Subcutaneous abdominal adipose tissue (tissue), 5 donors: ENCODE results near the gene FCER1A.

Experiments used
- H3K27ac ChIP-seq: one replicate; pipeline ENCODE4 v1.7.0; 2013; ENCODE audit warnings: low read depth, mild to moderate bottlenecking, inconsistent platforms, low read length, moderate library complexity
- H3K27me3 ChIP-seq, 5 donors: one replicate each; pipeline ENCODE4 v1.7.0; 2013; ENCODE audit warnings: low read length in 5 of 5, inconsistent platforms in 1 of 5; ENCODE audit not compliant: control insufficient read depth in 5 of 5, insufficient read depth in 4 of 5
- H3K36me3 ChIP-seq, 5 donors: one replicate each; pipeline ENCODE4 v1.7.0; 2013; ENCODE audit warnings: low read length in 5 of 5; ENCODE audit not compliant: control insufficient read depth in 5 of 5, insufficient read depth in 5 of 5
- H3K4me1 ChIP-seq, 5 donors: one replicate each; pipeline ENCODE4 v1.7.0; 2013; ENCODE audit warnings: low read length in 5 of 5, mild to moderate bottlenecking in 3 of 5, moderate library complexity in 1 of 5; ENCODE audit not compliant: control insufficient read depth in 5 of 5, insufficient read depth in 5 of 5
- H3K4me3 ChIP-seq, 5 donors: one replicate each; pipeline ENCODE4 v1.7.0; 2013; ENCODE audit warnings: low read length in 5 of 5, low read depth in 1 of 5
- H3K9ac ChIP-seq, 5 donors: one replicate each; pipeline ENCODE4 v1.7.0; 2013; ENCODE audit warnings: low read length in 5 of 5, mild to moderate bottlenecking in 4 of 5, moderate library complexity in 3 of 5
- H3K9me3 ChIP-seq, 5 donors: one replicate each; pipeline ENCODE4 v1.7.0; 2013; ENCODE audit warnings: low read length in 5 of 5; ENCODE audit not compliant: control insufficient read depth in 5 of 5
- donor health status: healthy.
- donor health status: healthy.
- donor health status: healthy.
- donor health status: healthy.
- donor health status: healthy.

Gene FCER1A

DNA sequence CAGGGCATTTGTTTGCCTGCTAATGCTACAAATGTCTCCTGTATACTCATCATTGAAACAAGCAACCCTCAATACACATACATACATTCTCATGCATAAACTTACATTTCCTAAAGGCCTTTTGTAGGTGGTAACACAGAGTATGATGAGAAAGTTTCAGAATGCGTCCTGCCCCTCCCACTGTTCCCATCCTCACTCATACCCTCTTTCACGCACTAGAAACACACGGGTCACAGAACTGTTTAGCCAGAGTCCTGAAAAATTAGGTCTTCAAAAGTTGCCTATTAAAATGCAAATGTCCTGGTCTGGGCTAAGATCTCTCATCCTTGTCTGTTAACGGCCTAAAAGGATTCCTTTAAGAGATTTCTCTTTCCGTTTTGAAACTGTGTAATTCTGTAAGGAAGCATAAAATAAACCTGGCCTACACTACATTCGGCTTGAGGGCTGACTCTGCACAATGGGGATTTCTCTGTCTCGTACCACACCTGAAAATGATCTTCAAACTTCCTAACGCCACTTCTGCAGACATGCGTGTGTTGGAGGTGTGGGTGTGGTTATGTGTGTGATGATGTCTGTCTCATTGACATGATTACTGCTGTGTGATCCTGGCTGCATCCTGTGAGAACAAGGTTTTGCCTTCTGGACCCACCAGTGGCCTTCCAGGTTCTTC is 5.3 kb upstream of the FCER1A start:
- H3K4me3 ChIP-seq, result no peak overlapping the region
- H3K4me1 ChIP-seq, result peaks cover 0 to 2% (median 0%) of the 10 kb centered on the region in 5 donors
- H3K27me3 ChIP-seq, result no peaks in the 10 kb centered on the region
- no peaks in the 10 kb centered on the region for H3K36me3 ChIP-seq
- no peaks in the 10 kb centered on the region for H3K9me3 ChIP-seq
- H3K9ac ChIP-seq, result no peak overlapping the region
- no peak overlapping the region for H3K27ac ChIP-seq

DNA sequence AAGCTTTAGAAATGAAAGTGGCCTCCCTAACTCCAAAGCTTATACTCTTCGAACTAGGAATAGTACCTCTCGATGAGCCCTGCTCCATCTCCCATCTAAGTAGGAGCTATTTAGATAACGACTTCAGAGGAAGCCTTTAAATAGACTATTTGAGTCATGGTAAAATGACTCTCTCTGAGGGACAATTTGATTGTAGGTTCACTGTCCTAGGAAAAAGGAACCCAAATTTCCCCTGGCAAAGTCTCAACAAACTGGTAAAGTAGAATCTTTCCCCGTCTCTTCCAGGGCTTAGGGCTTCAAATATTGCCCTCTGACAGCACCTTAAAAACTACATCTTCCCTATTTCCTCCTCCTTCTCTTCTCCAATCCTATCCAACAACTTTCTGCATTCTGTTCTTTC is 2.0 kb upstream of the FCER1A start:
- Histone ChIP-seq H3K27me3 (no peaks in the 10 kb centered on the region), H3K4me3 (no peak overlapping the region), H3K9ac (no peak overlapping the region), H3K4me1 (no peaks in the 10 kb centered on the region), H3K36me3 (no peaks in the 10 kb centered on the region), H3K9me3 (no peaks in the 10 kb centered on the region), H3K27ac (no peak overlapping the region)

DNA sequence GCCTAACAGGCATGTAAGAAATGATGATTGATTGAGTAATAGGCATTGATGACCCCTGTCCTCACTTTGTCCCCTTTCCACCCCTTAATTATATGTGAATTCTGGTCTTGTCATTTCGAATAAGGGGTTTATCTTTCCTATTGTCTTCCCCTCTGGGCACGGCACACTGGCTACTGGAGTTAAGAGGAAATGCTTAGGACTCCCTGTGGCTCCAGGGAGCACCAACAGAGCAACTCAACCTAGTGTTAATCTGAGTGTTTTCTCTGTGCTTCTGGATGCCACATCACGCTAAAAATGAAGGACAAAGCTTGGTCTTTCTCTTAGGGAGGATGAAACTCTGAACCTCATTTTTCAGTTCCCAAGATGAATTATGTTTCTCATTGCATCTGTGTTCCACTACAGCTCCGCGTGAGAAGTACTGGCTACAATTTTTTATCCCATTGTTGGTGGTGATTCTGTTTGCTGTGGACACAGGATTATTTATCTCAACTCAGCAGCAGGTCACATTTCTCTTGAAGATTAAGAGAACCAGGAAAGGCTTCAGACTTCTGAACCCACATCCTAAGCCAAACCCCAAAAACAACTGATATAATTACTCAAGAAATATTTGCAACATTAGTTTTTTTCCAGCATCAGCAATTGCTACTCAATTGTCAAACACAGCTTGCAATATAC is 5.3 kb downstream of the FCER1A start:
- no peaks in the 10 kb centered on the region for H3K9me3 ChIP-seq
- no peaks in the 10 kb centered on the region for H3K27me3 ChIP-seq
- no peak overlapping the region for H3K9ac ChIP-seq
- no peak overlapping the region for H3K4me3 ChIP-seq
- H3K36me3 ChIP-seq, result no peaks in the 10 kb centered on the region
- no peak overlapping the region for H3K27ac ChIP-seq
- H3K4me1 ChIP-seq, result no peaks in the 10 kb centered on the region

DNA sequence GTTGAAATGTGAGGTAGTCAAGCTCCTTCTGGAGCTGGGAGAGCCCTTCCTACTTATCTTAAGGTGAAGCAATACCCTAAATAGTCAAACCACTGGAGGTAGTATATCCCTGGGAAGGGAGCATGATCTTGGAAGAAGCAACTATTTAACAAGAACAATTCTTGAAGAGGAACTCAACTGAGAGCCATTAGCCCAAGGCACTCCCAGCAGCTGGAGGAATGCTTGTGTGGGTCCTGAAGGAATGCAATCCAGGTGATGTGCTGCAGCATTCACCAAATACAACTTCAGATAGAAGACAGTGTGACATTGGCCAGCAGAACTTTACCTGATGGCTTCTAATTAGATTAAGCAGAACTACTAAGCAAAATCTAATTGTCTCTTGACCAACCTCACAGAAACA is 9.5 kb downstream of the FCER1A start:
- H3K27ac ChIP-seq, result no peak overlapping the region

DNA sequence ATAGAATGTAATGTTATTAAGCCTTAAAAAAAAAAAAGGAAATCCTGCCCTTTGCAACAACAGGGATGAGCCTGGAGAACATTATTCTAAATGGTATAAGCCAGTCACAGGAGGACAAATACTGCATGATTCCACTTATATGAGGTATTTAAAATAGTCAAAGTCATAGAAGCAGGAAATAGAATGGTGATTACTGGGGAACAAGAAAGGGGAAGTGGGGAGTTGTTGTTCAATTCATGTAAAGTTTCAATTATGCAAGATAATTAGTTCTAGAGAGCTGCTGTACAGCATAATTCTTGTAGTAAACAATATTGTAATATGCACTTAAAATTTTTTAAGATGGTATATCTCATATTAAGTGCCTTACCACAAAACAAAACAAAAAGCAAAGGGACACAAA is 13.2 kb downstream of the FCER1A start:
- H3K36me3 ChIP-seq, result no peaks in the 10 kb centered on the region
- H3K9me3 ChIP-seq, result peaks cover 0 to 5% (median 0%) of the 10 kb centered on the region in 5 donors
- no peak overlapping the region for H3K4me3 ChIP-seq
- H3K4me1 ChIP-seq, result no peaks in the 10 kb centered on the region
- no peaks in the 10 kb centered on the region for H3K27me3 ChIP-seq
- H3K27ac ChIP-seq, result no peak overlapping the region
- no peak overlapping the region for H3K9ac ChIP-seq

More for the DNA sequence above, 9.5 kb downstream of the FCER1A start:
- Histone ChIP-seq H3K9ac (no peak overlapping the region), H3K36me3 (no peaks in the 10 kb centered on the region), H3K27me3 (no peaks in the 10 kb centered on the region), H3K9me3 (peaks cover 0 to 5% (median 0%) of the 10 kb centered on the region in 5 donors), H3K4me1 (no peaks in the 10 kb centered on the region), H3K4me3 (no peak overlapping the region)

DNA sequence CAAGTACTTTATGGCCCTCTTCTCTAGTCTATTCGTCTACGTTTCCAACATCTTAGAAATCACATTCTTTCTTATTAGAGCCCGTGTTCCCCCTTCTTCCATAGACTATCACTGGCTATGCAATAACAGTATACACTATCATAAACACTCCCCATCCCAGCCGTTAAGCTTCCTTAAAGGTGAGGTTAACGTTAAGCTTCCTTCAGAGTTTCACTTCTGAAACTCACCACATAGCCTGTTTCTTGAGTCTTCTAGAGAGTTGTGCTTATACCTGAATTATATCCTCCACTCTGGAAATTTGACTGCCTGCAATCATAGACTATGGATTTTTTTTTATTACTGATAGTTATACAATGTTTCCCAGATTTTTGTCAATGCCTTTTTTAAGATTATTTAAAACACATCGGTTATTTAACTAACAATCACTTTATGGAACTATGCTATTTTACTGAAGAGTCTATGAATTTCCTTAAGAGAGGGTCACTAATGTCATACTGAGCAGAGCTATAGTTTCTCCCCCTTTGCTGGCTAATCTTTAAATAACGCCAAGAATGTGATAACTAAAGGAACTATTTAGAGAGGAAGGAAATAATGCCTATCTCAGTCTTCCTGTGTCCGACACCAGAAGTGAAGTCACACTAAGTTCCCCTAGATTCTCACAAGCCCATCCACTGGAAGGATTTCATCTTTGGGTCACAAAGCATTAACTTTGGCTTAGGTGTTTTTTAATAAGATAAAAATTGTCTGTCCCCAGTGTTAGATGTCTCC is 16.8 kb downstream of the FCER1A start:
- no peaks in the 10 kb centered on the region for H3K9me3 ChIP-seq
- H3K27ac ChIP-seq, result no peak overlapping the region
- H3K4me3 ChIP-seq, result no peak overlapping the region
- H3K4me1 ChIP-seq, result no peaks in the 10 kb centered on the region
- no peaks in the 10 kb centered on the region for H3K36me3 ChIP-seq
- no peaks in the 10 kb centered on the region for H3K27me3 ChIP-seq
- no peak overlapping the region for H3K9ac ChIP-seq

DNA sequence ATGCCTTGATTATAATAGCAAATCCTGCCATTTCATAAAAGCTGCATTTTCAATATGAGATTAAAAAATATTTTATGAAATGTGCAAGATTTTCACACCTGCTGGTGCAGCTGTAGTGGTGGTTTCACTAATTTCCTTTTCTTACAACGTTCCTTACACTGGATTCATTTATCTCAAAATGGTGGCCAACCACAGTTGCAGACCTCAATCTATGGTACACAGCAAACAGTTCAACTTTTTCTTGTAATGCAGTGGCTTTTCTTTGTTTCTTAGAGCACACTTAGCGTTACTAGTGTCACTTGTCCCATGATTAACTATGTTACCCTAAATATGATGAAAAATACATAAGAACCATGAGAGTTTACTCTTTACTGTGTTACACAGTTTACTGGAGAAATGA is 32.7 kb downstream of the FCER1A start:
- peaks cover 0 to 3% (median 0%) of the 10 kb centered on the region in 5 donors for H3K9me3 ChIP-seq
- H3K36me3 ChIP-seq, result no peaks in the 10 kb centered on the region
- H3K9ac ChIP-seq, result no peak overlapping the region
- H3K4me1 ChIP-seq, result no peaks in the 10 kb centered on the region
- no peaks in the 10 kb centered on the region for H3K27me3 ChIP-seq
- no peak overlapping the region for H3K27ac ChIP-seq
- H3K4me3 ChIP-seq, result no peak overlapping the region

DNA sequence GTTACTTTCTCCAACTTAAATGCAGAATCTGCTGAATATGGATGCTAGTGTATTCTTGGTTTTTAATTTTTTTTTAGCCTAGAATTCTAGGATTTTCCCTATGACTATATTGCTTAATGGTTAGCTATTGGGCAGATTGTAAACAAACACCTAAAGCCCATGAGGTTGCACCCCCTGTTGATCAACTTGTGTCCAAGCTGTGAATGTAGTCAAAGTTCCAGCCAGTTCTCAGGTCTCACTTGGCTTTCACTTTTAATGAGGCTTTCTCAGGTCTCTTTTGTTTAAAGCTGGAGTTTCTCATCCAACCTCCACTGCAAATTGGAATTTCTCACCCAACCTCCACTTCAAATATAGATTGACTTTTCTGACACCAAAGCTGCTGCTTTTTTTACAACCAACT is 35.9 kb downstream of the FCER1A start:
- no peak overlapping the region for H3K9ac ChIP-seq
- no peak overlapping the region for H3K4me3 ChIP-seq
- no peaks in the 10 kb centered on the region for H3K36me3 ChIP-seq
- H3K27ac ChIP-seq, result no peak overlapping the region
- peaks cover 0 to 3% (median 0%) of the 10 kb centered on the region in 5 donors for H3K9me3 ChIP-seq
- no peaks in the 10 kb centered on the region for H3K27me3 ChIP-seq
- H3K4me1 ChIP-seq, result no peaks in the 10 kb centered on the region

DNA sequence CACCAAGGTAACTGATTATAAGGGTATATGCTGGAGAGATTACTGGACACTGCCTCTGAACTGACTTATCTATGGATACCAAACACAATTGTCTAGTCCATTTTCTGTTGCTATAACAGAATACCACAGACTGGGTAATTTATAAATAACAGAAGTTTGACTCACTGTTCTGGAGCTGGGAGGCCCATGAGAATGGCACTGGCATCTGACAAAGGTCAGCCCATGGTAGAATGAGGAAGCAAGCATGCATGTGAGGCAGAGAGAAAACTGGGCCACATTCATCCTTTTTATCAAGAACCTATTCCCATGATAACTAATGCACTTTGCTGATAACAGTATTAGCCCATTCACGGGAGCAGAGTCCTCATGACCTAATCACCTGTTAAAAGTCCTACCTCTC is 37.4 kb downstream of the FCER1A start:
- H3K4me1 ChIP-seq, result no peaks in the 10 kb centered on the region
- no peak overlapping the region for H3K27ac ChIP-seq
- H3K4me3 ChIP-seq, result no peak overlapping the region

DNA sequence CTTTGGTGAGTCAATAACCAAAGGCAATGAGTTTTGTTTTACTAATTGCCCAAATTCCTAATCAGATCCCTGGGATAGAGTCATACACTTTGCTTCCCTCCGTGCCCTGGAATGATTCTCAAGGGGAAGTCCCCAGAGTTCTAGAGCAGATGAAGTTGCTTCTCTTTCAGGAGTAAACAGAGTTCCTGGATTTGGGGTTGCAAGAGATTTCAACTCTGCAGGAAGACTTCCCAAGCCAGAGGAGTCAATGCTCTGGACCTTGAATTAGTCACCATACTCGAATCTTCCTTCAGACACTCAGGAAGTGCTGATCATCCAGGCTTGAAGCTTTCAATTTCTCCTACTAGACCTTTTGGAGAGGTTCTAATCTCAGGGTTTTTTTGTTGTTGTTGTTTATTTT is 39.6 kb downstream of the FCER1A start:
- Histone ChIP-seq H3K4me1 (no peaks in the 10 kb centered on the region), H3K4me3 (no peak overlapping the region), H3K36me3 (no peaks in the 10 kb centered on the region), H3K27me3 (no peaks in the 10 kb centered on the region), H3K27ac (no peak overlapping the region), H3K9me3 (no peaks in the 10 kb centered on the region), H3K9ac (no peak overlapping the region)

More for the DNA sequence above, 37.4 kb downstream of the FCER1A start:
- H3K9me3 ChIP-seq, result peaks cover 0 to 3% (median 0%) of the 10 kb centered on the region in 5 donors
- no peak overlapping the region for H3K9ac ChIP-seq
- no peaks in the 10 kb centered on the region for H3K27me3 ChIP-seq
- H3K36me3 ChIP-seq, result no peaks in the 10 kb centered on the region
